ENCODE measurements around the gene FOXN3. TPM values are rescaled to one million over a fixed set of nuclear protein-coding genes. Genes with fewer than 3 reads are reported as not detected.

The FOXN3 gene
- total RNA-seq, 1 experiment from 2014 or later = 125 TPM

- H2BK20ac ChIP-seq (ENCODE audit: low read depth, low read length, poor library complexity, severe bottlenecking) = no peak overlapping the region
- H4K91ac ChIP-seq (ENCODE audit: insufficient read length, low read depth, low read length) = no peak overlapping the region
- no peak overlapping the region for H3T11ph ChIP-seq (ENCODE audit: low read length)
- no peaks in the 10 kb centered on the region for H3K27me3 Mint-ChIP-seq (ENCODE audit: low read depth)
- H4K8ac ChIP-seq (replicated peaks; ENCODE audit: insufficient read length, low read depth, low read length) = no peak overlapping the region
- no peak overlapping the region for H2BK15ac ChIP-seq (ENCODE audit: low read depth, low read length)
- H3K79me1 ChIP-seq (ENCODE audit: insufficient read depth, low read depth, low read length, poor library complexity, severe bottlenecking) = no peaks in the 10 kb centered on the region
- no peak overlapping the region for H2BK5ac ChIP-seq (ENCODE audit: insufficient read length, low read length)
- no peak for TF ChIP-seq CTCF (conservative IDR thresholded peaks at IDR 0.05)
- no peak overlapping the region for H3K56ac ChIP-seq (ENCODE audit: insufficient read length, low read depth, low read length)
- H3K18ac ChIP-seq (ENCODE audit: insufficient read length, low read depth, low read length) = no peak overlapping the region
- H4K5ac ChIP-seq (ENCODE audit: insufficient read length, low read depth, low read length) = no peak overlapping the region
- no peak overlapping the region for H3K27ac ChIP-seq (ENCODE audit: insufficient read length, low read depth, low read length)
- no peak overlapping the region for H2AFZ ChIP-seq (ENCODE audit: low read length)
- H2BK120ac ChIP-seq (ENCODE audit: low read depth, low read length, poor library complexity, severe bottlenecking) = no peak overlapping the region
- peaks cover 0 to 5% of the 10 kb centered on the region in 2 experiments; a peak in 1 of 5 replicates for H3K9me3 Mint-ChIP-seq
- H3K23me2 ChIP-seq (ENCODE audit: insufficient read length, low read depth, low read length, poor library complexity, severe bottlenecking) = no peaks in the 10 kb centered on the region
- WGBS (ENCODE audit: extremely low coverage, insufficient read length, low lambda C conversion rate) = no CpG with 5 or more reads among the region's 5 CpGs
- peaks cover 15% of the 10 kb centered on the region for H3K4me1 ChIP-seq (ENCODE audit: insufficient read depth, low read length)
- no peak overlapping the region for H2BK12ac ChIP-seq (ENCODE audit: insufficient read length, low read depth, low read length)
- no peaks in the 10 kb centered on the region for H4K20me1 ChIP-seq (ENCODE audit: control insufficient read depth, insufficient read depth, insufficient read length)
- no peak overlapping the region for H3K23ac ChIP-seq (ENCODE audit: insufficient read length, low read depth, low read length)
- H3K4ac ChIP-seq (ENCODE audit: low read depth, low read length) = no peak overlapping the region
- no peak for DNase-seq
- peaks cover 13% of the 10 kb centered on the region; the same call in 1 of the 2 replicates for H3K79me2 ChIP-seq (ENCODE audit: insufficient read depth, low read length)
- peaks cover 12 to 42% (median 15%) of the 10 kb centered on the region in 3 experiments; a peak in 6 of 7 replicates for H3K36me3 Mint-ChIP-seq (ENCODE audit: insufficient read depth in 1 of 3, low read depth in 3 of 3)
- no peak overlapping the region for H3K9ac ChIP-seq (ENCODE audit: extremely low read depth, insufficient read length, low read length)
- H3K4me2 ChIP-seq (ENCODE audit: insufficient read depth, insufficient read length, low read length) = no peak overlapping the region
- peaks cover 23 to 31% of the 10 kb centered on the region in 2 experiments for H3K4me1 Mint-ChIP-seq
- H3K27ac Mint-ChIP-seq = peak overlapping the region in 1 of 3 experiments; percentile 20; a peak in 2 of 7 replicates
- H3K14ac ChIP-seq (ENCODE audit: insufficient read depth, low read length) = no peak overlapping the region
- no peaks in the 10 kb centered on the region for H3K9me3 ChIP-seq (ENCODE audit: control insufficient read depth, low read depth, low read length)
- no peak overlapping the region for H2AK5ac ChIP-seq (ENCODE audit: insufficient read length, low read length)
- H3K4me3 Mint-ChIP-seq = no peak overlapping the region
- H3K27me3 ChIP-seq (ENCODE audit: insufficient read depth, low read length) = no peaks in the 10 kb centered on the region
Measured at GRCh38 chr14:89356927-89357326, 60.1 kb downstream of the FOXN3 start.
